SK-N-SH (cell line): ENCODE results near the gene GPC5. TPM values are rescaled to one million over a fixed set of nuclear protein-coding genes. Genes with fewer than 3 reads are reported as not detected.
"Not testable (repeated sequence)": the region's sequence is repeated elsewhere in the genome, so short reads cannot be mapped to it uniquely, and the experiment has no call there.

Source experiments
- CTCF ChIA-PET: fragments of 300-600, 350-600 bp; formaldehyde crosslinking; extraction: SDS; loops from one replicate; lab custom pipeline; 2021; lab: Yijun Ruan, JAX
- POLR2A ChIA-PET: fragments of 350-600 bp; sonication (Branson Sonifier 250); formaldehyde crosslinking; extraction: SDS; loops from one replicate; lab custom pipeline; 2020; ENCODE audit warnings: antibody characterized with exemption, inconsistent platforms; lab: Yijun Ruan, JAX
- DNase-seq: peaks from one replicate; pipeline ENCODE4 v3.0.0; 2012
- H2AFZ ChIP-seq: fragments of 200-600 bp; sonication (generic); 2 replicates; pipeline ENCODE4 v1.8.1; 2016; ENCODE audit warnings: antibody characterized with exemption, mild to moderate bottlenecking, low read depth
- H3F3A ChIP-seq: fragments of 200-600 bp; sonication (generic); replicated peaks from 2 replicates; pipeline ENCODE3; 2016; ENCODE audit warnings: antibody characterized with exemption, mild to moderate bottlenecking; ENCODE audit not compliant: insufficient read depth
- H3K27ac ChIP-seq, 2 experiments: fragments of 200-500 bp in 1 of 2; fragments of 200-600 bp in 1 of 2; sonication (Bioruptor generic) in 1 of 2; sonication (generic), shearing (Covaris generic) in 1 of 2; 2 replicates each; pipeline versions ENCODE4 v1.5.1 to v1.6.1; 2014 to 2016; ENCODE audit warnings: low read depth in 2 of 2, inconsistent platforms in 1 of 2, low read length in 1 of 2, mild to moderate bottlenecking in 1 of 2, mixed read lengths in 1 of 2
- H3K27me3 ChIP-seq: fragments of 200-600 bp; sonication (generic), shearing (Covaris generic); 2 replicates; pipeline ENCODE4 v1.6.1; 2016; ENCODE audit warnings: mixed run types; ENCODE audit not compliant: insufficient read depth
- H3K36me3 ChIP-seq, 2 experiments: fragments of 200-500 bp in 1 of 2; fragments of 200-600 bp in 1 of 2; sonication (Bioruptor generic) in 1 of 2; sonication (generic) in 1 of 2; replicated peaks in 1 of 2; 2 replicates each; pipeline versions ENCODE3 to v1.5.1; 2014 to 2016; ENCODE audit warnings: low read length in 1 of 2, mild to moderate bottlenecking in 1 of 2; ENCODE audit not compliant: insufficient read depth in 2 of 2, control insufficient read depth in 1 of 2
- H3K4me1 ChIP-seq, 2 experiments: fragments of 200-500 bp in 1 of 2; fragments of 200-600 bp in 1 of 2; sonication (Bioruptor generic) in 1 of 2; sonication (generic), shearing (Covaris generic) in 1 of 2; 2 replicates each; pipeline versions ENCODE4 v1.5.1 to v1.6.1; 2014 to 2016; ENCODE audit warnings: low read depth in 1 of 2, low read length in 1 of 2, mixed run types in 1 of 2; ENCODE audit not compliant: insufficient read depth in 2 of 2, control insufficient read depth in 1 of 2
- H3K4me2 ChIP-seq: fragments of 200-600 bp; sonication (generic), shearing (Covaris generic); 2 replicates; pipeline ENCODE4 v1.6.1; 2017; ENCODE audit warnings: mixed run types
- H3K4me3 ChIP-seq, 2 experiments: fragments of 200-500 bp in 1 of 2; fragments of 200-600 bp in 1 of 2; sonication (Bioruptor generic) in 1 of 2; sonication (generic), shearing (Covaris generic) in 1 of 2; 2 replicates each; pipeline versions ENCODE4 v1.5.1 to v1.8.1; 2014 to 2016; ENCODE audit warnings: low read depth in 2 of 2, inconsistent platforms in 1 of 2, low read length in 1 of 2, mild to moderate bottlenecking in 1 of 2, mixed read lengths in 1 of 2, moderate library complexity in 1 of 2
- H3K79me2 ChIP-seq: fragments of 200-600 bp; sonication (generic); 2 replicates; pipeline ENCODE4 v1.8.1; 2017; ENCODE audit warnings: mild to moderate bottlenecking; ENCODE audit not compliant: insufficient read depth
- H3K9ac ChIP-seq: fragments of 200-600 bp; sonication (generic); 2 replicates; pipeline ENCODE4 v1.6.1; 2017; ENCODE audit warnings: mixed run types
- H3K9me2 ChIP-seq: fragments of 200-600 bp; sonication (generic); 2 replicates; pipeline ENCODE4 v1.6.1; 2017; ENCODE audit warnings: mixed run types
- H3K9me3 ChIP-seq: fragments of 200-600 bp; sonication (generic); 2 replicates; pipeline ENCODE4 v1.6.1; 2017; ENCODE audit warnings: mixed run types, mild to moderate bottlenecking, moderate library complexity
- H4K20me1 ChIP-seq: fragments of 200-600 bp; sonication (generic); 2 replicates; pipeline ENCODE4 v1.6.1; 2017; ENCODE audit warnings: mild to moderate bottlenecking, mixed run types; ENCODE audit not compliant: insufficient read depth
- ELF1 ChIP-seq: IDR thresholded peaks from 2 replicates; pipeline ENCODE4 v1.4.0; 2012
- FOSL2 ChIP-seq: IDR thresholded peaks from 2 replicates; pipeline ENCODE4 v1.4.0; 2012; ENCODE audit warnings: low read depth, mild to moderate bottlenecking, moderate library complexity, borderline replicate concordance
- GABPA ChIP-seq: IDR thresholded peaks from 2 replicates; pipeline ENCODE4 v1.4.0; 2012; ENCODE audit warnings: low read depth, mild to moderate bottlenecking
- JUND ChIP-seq: IDR thresholded peaks from 2 replicates; pipeline ENCODE4 v1.4.0; 2012
- MEF2A ChIP-seq: IDR thresholded peaks from 2 replicates; pipeline ENCODE4 v1.4.0; 2012; ENCODE audit warnings: low read depth, borderline replicate concordance
- MXI1 ChIP-seq: IDR thresholded peaks from 2 replicates; pipeline ENCODE4 v1.6.1; 2012; ENCODE audit warnings: mild to moderate bottlenecking, low read depth, low read length, improper control_type of control experiment
- NFIC ChIP-seq: IDR thresholded peaks from 2 replicates; pipeline ENCODE4 v1.4.0; 2012; ENCODE audit warnings: borderline replicate concordance
- SIN3A ChIP-seq: IDR thresholded peaks from 2 replicates; pipeline ENCODE4 v1.6.1; 2012; ENCODE audit warnings: low read depth, mild to moderate bottlenecking, low read length, moderate library complexity, borderline replicate concordance
- SMC3 ChIP-seq: IDR thresholded peaks from 2 replicates; pipeline ENCODE4 v1.6.1; 2012; ENCODE audit warnings: low read depth, low read length, improper control_type of control experiment
- WGBS: methylation state at CpG from one replicate; pipeline ENCODE4 v1.1.6; 2017; ENCODE audit warnings: low lambda C conversion rate; 5-methylcytosine and 5-hydroxymethylcytosine counted together
- polyA plus RNA-seq, 3 experiments: library from polyadenylated mRNA; depleted of rRNA; stranded (reverse); fragments of >200 nt; gene quantifications; 2 replicates each; pipeline ENCODE4 v1.2.3, GENCODE V29; 2012
- TF ChIP-seq, protein P1 (sequence below): IDR thresholded peaks from 2 replicates; pipeline ENCODE4 v1.4.0; 2012; ENCODE audit warnings: low read depth
- TF ChIP-seq, protein P2 (sequence below): fragments of 200-600 bp; sonication (generic); IDR thresholded peaks from 2 replicates; pipeline ENCODE4 v1.6.1; 2017; ENCODE audit warnings: antibody characterized with exemption, mild to moderate bottlenecking, moderate library complexity
- TF ChIP-seq, protein P3 (sequence below): IDR thresholded peaks from 2 replicates; pipeline ENCODE4 v1.4.0; 2012; ENCODE audit warnings: low read depth, borderline replicate concordance
- TF ChIP-seq, protein P4 (sequence below): fragments of 150-350 bp; IDR thresholded peaks from 2 replicates; pipeline ENCODE4 v1.6.1; 2017; ENCODE audit warnings: antibody characterized with exemption, low read length, low read depth, borderline replicate concordance

GPC5 gene
- polyA plus RNA-seq, 1 of the 3 experiments (the other 2 are of a cell fraction), result 0.03 TPM

DNA sequence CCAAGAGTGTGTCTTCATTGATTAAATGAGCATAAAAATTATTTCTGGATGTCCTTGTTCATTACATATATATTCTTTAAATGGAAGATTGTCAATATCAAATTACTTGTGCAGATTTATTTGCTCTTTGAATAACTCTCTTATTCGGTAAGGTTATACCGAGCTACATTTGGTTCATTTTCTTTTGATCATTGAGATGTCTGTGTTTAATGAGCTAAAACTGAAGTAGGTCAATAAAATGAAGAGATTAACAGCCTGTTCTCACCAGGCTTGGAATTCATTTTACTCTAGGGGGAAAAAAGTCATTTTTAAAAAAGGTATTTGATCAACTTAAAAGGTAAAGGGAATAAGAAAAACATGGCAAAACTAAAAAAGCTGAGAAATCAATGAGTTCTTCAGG, 10.6 kb downstream of the GPC5 start (continued):
- TF ChIP-seq, protein P1, sequence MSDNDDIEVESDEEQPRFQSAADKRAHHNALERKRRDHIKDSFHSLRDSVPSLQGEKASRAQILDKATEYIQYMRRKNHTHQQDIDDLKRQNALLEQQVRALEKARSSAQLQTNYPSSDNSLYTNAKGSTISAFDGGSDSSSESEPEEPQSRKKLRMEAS, result no peak
- TF ChIP-seq ELF1, result no peak

DNA sequence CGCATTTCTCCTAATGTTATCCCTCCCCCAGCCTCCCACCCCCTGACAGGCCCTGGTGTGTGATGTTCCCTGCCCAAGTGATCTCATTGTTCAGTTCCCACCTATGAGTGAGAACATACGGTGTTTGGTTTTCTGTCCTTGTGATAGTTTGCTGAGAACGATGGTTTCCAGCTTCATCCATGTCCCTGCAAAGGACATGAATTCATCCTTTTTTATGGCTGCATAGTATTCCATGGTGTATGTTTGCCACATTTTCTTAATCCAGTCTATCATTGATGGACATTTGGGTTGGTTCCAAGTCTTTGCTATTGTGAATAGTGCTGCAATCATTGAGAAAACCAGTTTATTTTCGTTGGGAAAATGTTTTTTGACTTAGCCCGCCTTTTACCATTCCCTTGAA, 18.2 kb downstream of the GPC5 start:
- H3K79me2 ChIP-seq, H4K20me1 ChIP-seq, POLR2A ChIA-PET, H3K9me3 ChIP-seq, H2AFZ ChIP-seq, H3K36me3 ChIP-seq, H3K4me3 ChIP-seq, H3K9ac ChIP-seq, H3K9me2 ChIP-seq, H3K4me2 ChIP-seq, DNase-seq, H3K27me3 ChIP-seq, H3F3A ChIP-seq, H3K4me1 ChIP-seq, H3K27ac ChIP-seq: not testable (repeated sequence)
- CTCF ChIA-PET, result interaction anchor here (1.0 to 1.3 kb wide), 3 partner anchors 10 to 305 kb away, joined by 3 read pairs; no protein-coding TSS in a partner anchor
- 37% methylated on average over 5 of the region's 5 CpGs for WGBS

DNA sequence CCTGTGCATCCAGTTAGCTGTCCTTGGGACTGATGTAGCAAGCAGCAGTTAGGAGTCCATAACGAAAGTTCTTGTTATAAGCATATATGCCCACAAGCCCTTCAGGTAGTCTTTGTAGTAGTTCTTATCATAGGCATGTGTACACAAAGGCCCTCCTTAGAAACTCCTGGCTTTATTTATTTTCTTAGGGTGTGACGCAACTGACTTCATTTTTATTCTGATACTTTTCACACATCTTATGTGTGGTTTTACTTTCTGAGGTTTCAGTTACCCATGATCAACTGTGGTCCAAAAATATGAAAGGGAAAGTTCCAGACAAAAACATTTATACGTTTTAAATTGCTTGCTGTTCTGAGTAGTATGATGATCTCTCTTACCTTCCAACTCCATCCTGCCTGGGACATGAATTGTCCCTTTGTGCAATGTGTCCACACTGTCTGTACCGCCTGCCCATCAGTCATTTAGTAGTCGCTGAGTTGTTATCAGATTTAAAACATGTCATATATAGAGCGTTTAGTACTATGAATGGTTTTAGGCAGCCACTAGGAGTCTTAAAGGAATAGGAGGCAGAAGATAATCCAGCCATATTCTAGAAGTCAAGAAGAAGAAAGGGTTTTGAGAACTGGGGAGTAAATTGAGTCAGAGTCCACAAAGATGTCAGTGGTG, 19.4 kb downstream of the GPC5 start:
- no peaks in the 10 kb centered on the region for H3F3A ChIP-seq
- H2AFZ ChIP-seq, result no peak overlapping the region
- H3K9me3 ChIP-seq, result no peaks in the 10 kb centered on the region
- no peaks in the 10 kb centered on the region for H3K9me2 ChIP-seq
- no peak overlapping the region for H3K4me2 ChIP-seq
- H3K4me3 ChIP-seq, result no peak overlapping the region
- no peaks in the 10 kb centered on the region for H3K79me2 ChIP-seq
- 37% methylated on average over 6 of the region's 6 CpGs for WGBS
- POLR2A ChIA-PET, result no interaction called here
- no peaks in the 10 kb centered on the region for H3K27me3 ChIP-seq
- CTCF ChIA-PET, result interaction anchor here (1.3 kb wide), 1 partner anchor 304 kb away, joined by 3 read pairs; no protein-coding TSS in a partner anchor
- H3K9ac ChIP-seq, result no peak overlapping the region
- H3K36me3 ChIP-seq, result no peaks in the 10 kb centered on the region
- DNase-seq, result no peak
- TF ChIP-seq, protein P1, result no peak
- TF ChIP-seq JUND (no peak), MEF2A (no peak), FOSL2 (no peak), MXI1 (no peak), GABPA (no peak), NFIC (no peak), SIN3A (no peak), SMC3 (no peak)
- TF ChIP-seq, protein P2, sequence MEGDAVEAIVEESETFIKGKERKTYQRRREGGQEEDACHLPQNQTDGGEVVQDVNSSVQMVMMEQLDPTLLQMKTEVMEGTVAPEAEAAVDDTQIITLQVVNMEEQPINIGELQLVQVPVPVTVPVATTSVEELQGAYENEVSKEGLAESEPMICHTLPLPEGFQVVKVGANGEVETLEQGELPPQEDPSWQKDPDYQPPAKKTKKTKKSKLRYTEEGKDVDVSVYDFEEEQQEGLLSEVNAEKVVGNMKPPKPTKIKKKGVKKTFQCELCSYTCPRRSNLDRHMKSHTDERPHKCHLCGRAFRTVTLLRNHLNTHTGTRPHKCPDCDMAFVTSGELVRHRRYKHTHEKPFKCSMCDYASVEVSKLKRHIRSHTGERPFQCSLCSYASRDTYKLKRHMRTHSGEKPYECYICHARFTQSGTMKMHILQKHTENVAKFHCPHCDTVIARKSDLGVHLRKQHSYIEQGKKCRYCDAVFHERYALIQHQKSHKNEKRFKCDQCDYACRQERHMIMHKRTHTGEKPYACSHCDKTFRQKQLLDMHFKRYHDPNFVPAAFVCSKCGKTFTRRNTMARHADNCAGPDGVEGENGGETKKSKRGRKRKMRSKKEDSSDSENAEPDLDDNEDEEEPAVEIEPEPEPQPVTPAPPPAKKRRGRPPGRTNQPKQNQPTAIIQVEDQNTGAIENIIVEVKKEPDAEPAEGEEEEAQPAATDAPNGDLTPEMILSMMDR, result no peak
- TF ChIP-seq, protein P3, sequence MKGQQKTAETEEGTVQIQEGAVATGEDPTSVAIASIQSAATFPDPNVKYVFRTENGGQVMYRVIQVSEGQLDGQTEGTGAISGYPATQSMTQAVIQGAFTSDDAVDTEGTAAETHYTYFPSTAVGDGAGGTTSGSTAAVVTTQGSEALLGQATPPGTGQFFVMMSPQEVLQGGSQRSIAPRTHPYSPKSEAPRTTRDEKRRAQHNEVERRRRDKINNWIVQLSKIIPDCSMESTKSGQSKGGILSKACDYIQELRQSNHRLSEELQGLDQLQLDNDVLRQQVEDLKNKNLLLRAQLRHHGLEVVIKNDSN, result no peak
- TF ChIP-seq, protein P4, sequence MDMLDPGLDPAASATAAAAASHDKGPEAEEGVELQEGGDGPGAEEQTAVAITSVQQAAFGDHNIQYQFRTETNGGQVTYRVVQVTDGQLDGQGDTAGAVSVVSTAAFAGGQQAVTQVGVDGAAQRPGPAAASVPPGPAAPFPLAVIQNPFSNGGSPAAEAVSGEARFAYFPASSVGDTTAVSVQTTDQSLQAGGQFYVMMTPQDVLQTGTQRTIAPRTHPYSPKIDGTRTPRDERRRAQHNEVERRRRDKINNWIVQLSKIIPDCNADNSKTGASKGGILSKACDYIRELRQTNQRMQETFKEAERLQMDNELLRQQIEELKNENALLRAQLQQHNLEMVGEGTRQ, result no peak
- TF ChIP-seq, all 33 proteins: peak for 0
- Histone ChIP-seq H3K4me1 (no peaks in the 10 kb centered on the region), H3K27ac (no peak overlapping the region), H4K20me1 (no peaks in the 10 kb centered on the region)
